SK-N-SH (cell line): Measurements from ENCODE around the gene RALY.
A peak's percentile ranks its signal among the peaks of the same experiment; 100 is the strongest.

ENCODE experiments used
- EP300 ChIP-seq, 2 experiments: IDR thresholded peaks; 2 replicates each; pipeline versions ENCODE4 v1.4.0 to v1.6.1; 2012; ENCODE audit warnings: borderline replicate concordance in 1 of 2, low read depth in 1 of 2, low read length in 1 of 2
- EZH2phosphoT487 ChIP-seq: fragments of 200-600 bp; sonication (generic); IDR thresholded peaks from 2 replicates; pipeline ENCODE4 v1.6.1; 2017; ENCODE audit warnings: low read depth, mixed run types, mild to moderate bottlenecking, antibody characterized with exemption, moderate library complexity, borderline replicate concordance
- FOXJ3 ChIP-seq: sonication (generic); formaldehyde crosslinking; IDR thresholded peaks from 2 replicates; pipeline ENCODE4 v1.5.1; 2020; ENCODE audit warnings: mild to moderate bottlenecking, missing genetic modification reagents
- GABPA ChIP-seq: IDR thresholded peaks from 2 replicates; pipeline ENCODE4 v1.4.0; 2012; ENCODE audit warnings: low read depth, mild to moderate bottlenecking
- JUND ChIP-seq: IDR thresholded peaks from 2 replicates; pipeline ENCODE4 v1.4.0; 2012
- MXI1 ChIP-seq: IDR thresholded peaks from 2 replicates; pipeline ENCODE4 v1.6.1; 2012; ENCODE audit warnings: mild to moderate bottlenecking, low read depth, low read length, improper control_type of control experiment
- RCOR1 ChIP-seq: fragments of 150-350 bp; IDR thresholded peaks from 2 replicates; pipeline ENCODE4 v1.6.1; 2017; ENCODE audit warnings: antibody characterized with exemption, low read length
- REST ChIP-seq: IDR thresholded peaks from 2 replicates; pipeline ENCODE4 v1.6.1; 2012; ENCODE audit warnings: mild to moderate bottlenecking, low read depth, low read length, moderate library complexity
- RFX5 ChIP-seq: IDR thresholded peaks from 2 replicates; pipeline ENCODE4 v1.6.1; 2012; ENCODE audit warnings: mild to moderate bottlenecking, improper control_type of control experiment, low read length
- TCF12 ChIP-seq: IDR thresholded peaks from 2 replicates; pipeline ENCODE4 v1.4.0; 2012
- YY1 ChIP-seq: IDR thresholded peaks from 2 replicates; pipeline ENCODE4 v1.4.0; 2012; ENCODE audit warnings: low read depth, mild to moderate bottlenecking
- TF ChIP-seq, protein P1 (sequence below): fragments of 200-600 bp; sonication (generic); IDR thresholded peaks from 2 replicates; pipeline ENCODE4 v1.6.1; 2017; ENCODE audit warnings: antibody characterized with exemption, mild to moderate bottlenecking, moderate library complexity
- TF ChIP-seq, protein P2 (sequence below): IDR thresholded peaks from 2 replicates; pipeline ENCODE4 v1.4.0; 2012; ENCODE audit warnings: low read depth
- TF ChIP-seq, protein P3 (sequence below): fragments of 150-350 bp; IDR thresholded peaks from 2 replicates; pipeline ENCODE4 v1.6.1; 2017; ENCODE audit warnings: antibody characterized with exemption, low read length, low read depth, borderline replicate concordance

GRCh38 chr20:34045294-34045693 lies 51.6 kb downstream of the RALY start:
- TF ChIP-seq, protein P1, sequence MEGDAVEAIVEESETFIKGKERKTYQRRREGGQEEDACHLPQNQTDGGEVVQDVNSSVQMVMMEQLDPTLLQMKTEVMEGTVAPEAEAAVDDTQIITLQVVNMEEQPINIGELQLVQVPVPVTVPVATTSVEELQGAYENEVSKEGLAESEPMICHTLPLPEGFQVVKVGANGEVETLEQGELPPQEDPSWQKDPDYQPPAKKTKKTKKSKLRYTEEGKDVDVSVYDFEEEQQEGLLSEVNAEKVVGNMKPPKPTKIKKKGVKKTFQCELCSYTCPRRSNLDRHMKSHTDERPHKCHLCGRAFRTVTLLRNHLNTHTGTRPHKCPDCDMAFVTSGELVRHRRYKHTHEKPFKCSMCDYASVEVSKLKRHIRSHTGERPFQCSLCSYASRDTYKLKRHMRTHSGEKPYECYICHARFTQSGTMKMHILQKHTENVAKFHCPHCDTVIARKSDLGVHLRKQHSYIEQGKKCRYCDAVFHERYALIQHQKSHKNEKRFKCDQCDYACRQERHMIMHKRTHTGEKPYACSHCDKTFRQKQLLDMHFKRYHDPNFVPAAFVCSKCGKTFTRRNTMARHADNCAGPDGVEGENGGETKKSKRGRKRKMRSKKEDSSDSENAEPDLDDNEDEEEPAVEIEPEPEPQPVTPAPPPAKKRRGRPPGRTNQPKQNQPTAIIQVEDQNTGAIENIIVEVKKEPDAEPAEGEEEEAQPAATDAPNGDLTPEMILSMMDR: no peak
- TF ChIP-seq MXI1 (no peak), EP300 (IDR thresholded peaks at IDR 0.05; ENCODE audit: borderline replicate concordance in 1 of 2, low read depth in 1 of 2, low read length in 1 of 2) (peak in 1 of 2 experiments; percentile 28; a peak in 1 of 4 replicates), YY1 (no peak), FOXJ3 (no peak), RCOR1 (0 out of 2 replicates have a peak, but pooled peaks have one; percentile 11), TCF12 (no peak), EZH2phosphoT487 (no peak), RFX5 (no peak), REST (no peak), JUND (no peak), GABPA (no peak)
- TF ChIP-seq, protein P2, sequence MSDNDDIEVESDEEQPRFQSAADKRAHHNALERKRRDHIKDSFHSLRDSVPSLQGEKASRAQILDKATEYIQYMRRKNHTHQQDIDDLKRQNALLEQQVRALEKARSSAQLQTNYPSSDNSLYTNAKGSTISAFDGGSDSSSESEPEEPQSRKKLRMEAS: no peak
- TF ChIP-seq, protein P3, sequence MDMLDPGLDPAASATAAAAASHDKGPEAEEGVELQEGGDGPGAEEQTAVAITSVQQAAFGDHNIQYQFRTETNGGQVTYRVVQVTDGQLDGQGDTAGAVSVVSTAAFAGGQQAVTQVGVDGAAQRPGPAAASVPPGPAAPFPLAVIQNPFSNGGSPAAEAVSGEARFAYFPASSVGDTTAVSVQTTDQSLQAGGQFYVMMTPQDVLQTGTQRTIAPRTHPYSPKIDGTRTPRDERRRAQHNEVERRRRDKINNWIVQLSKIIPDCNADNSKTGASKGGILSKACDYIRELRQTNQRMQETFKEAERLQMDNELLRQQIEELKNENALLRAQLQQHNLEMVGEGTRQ: no peak
